Hepatic stellate cell (primary cell): ENCODE results near the gene METTL26.
A peak's percentile ranks its signal among the peaks of the same experiment; 100 is the strongest.

Source experiments
- DNase-seq: peaks from one replicate; pipeline ENCODE4 v3.0.0; 2011; ENCODE audit warnings: low spot score

Gene METTL26

GRCh38 chr16:637081-638018 is 1.2 kb upstream of the METTL26 start:
- DNase-seq = peak; percentile 99

GRCh38 chr16:635573-636205 is 416 bp downstream of the METTL26 start:
- no peak for DNase-seq

- DNase-seq = no peak
Measured at GRCh38 chr16:634996-635395, 1.1 kb downstream of the METTL26 start.

- no peak for DNase-seq
Measured at GRCh38 chr16:634051-634670, 1.9 kb downstream of the METTL26 start.

- no peak for DNase-seq
Measured at GRCh38 chr16:633336-634050, 2.6 kb downstream of the METTL26 start.

- no peak for DNase-seq
Measured at GRCh38 chr16:632486-633335, 3.4 kb downstream of the METTL26 start.

GRCh38 chr16:631808-632358 is 4.2 kb downstream of the METTL26 start:
- no peak for DNase-seq

GRCh38 chr16:630815-631405 is 5.2 kb downstream of the METTL26 start, which contains the start of gene WFIKKN1:
WFIKKN1 (plus strand) TSS chr16:630985; CDS start chr16:631254, 269 bp downstream.
- DNase-seq = no peak

GRCh38 chr16:630249-630814 is 5.8 kb downstream of the METTL26 start:
- no peak for DNase-seq

- DNase-seq = no peak
Measured at GRCh38 chr16:629833-630248, 6.3 kb downstream of the METTL26 start.

GRCh38 chr16:629185-629832 is 6.8 kb downstream of the METTL26 start:
- no peak for DNase-seq

GRCh38 chr16:628321-629061 is 7.6 kb downstream of the METTL26 start:
- no peak for DNase-seq

- DNase-seq = no peak
Measured at GRCh38 chr16:627454-628239, 8.5 kb downstream of the METTL26 start.

- DNase-seq = peak; percentile 99
Measured at GRCh38 chr16:626787-627453, 9.2 kb downstream of the METTL26 start.

GRCh38 chr16:625977-626765 is 9.9 kb downstream of the METTL26 start:
- DNase-seq = no peak

GRCh38 chr16:625117-625976 is 10.8 kb downstream of the METTL26 start:
- no peak for DNase-seq
